IPS-NIHi11 (cell line): ENCODE results near the gene CHRNG.
"Not testable (repeated sequence)": the region's sequence is repeated elsewhere in the genome, so short reads cannot be mapped to it uniquely, and the experiment has no call there.

Experiments
- DNase-seq: peaks from one replicate; pipeline ENCODE4 v3.0.0; 2012; ENCODE audit warnings: mixed read lengths, low spot score

Gene CHRNG

DNA sequence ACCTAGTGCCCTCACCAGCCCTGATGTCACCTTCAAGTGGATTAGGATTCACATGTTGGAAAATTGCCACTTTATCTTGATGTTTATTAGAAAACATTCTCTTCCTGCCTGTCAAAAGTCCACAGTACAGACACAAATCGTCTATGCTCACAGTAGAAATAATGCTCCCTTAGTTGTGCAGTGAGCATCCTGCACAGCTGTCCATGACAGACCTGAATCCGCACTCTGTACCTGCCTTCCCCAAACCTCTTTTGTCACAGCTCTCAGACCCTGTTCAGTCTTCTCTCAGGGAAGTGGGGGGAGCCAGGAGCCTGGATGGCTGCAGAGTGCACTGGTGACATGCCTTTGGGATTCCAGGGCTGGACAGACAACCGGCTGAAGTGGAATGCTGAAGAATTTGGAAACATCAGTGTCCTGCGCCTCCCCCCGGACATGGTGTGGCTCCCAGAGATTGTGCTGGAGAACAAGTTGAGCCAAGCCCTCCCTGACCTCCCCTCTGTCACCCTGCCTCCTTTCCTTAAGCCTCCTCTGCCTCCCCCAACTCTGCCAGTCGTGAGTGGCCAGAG is 11.5 kb upstream of the CHRNG start:
- DNase-seq, result no peak

GRCh38 chr2:232528746-232529460 is 10.6 kb upstream of the CHRNG start:
- DNase-seq, result no peak

- no peak for DNase-seq
Measured at GRCh38 chr2:232529806-232530547, 9.5 kb upstream of the CHRNG start.

DNA sequence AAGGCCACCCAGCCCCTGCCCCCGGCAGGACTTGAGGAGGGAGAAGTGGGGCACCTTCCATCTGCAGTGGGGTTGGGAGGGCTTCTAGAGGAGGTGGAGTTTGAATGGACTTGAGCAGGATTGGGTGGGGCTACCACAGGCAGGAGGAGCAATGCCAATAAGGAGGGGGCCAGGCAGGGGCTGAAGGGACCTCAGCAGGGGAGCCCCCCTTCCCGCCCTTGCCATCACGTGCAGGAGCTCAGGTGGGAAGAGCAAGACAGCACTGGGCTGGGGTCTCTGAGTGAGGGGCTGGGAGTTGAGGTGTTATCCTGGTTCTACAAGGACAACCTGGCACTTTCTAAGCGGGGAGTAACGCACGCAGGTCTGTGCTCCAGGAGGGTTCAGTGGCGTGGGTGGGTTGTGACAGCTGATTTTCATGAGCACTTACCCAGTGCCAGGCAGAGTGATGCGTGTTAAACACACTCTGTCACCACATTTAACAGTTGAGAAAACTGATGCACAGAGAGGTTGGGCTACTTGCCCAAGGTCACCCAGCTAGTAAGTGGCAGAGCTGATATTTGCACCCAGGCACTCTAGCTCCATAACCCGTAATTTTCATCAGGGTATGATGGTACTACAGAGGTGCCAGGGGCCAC is 8.7 kb upstream of the CHRNG start:
- DNase-seq, result no peak

- DNase-seq, result no peak
Measured at GRCh38 chr2:232532419-232532818, 7.1 kb upstream of the CHRNG start.

DNA sequence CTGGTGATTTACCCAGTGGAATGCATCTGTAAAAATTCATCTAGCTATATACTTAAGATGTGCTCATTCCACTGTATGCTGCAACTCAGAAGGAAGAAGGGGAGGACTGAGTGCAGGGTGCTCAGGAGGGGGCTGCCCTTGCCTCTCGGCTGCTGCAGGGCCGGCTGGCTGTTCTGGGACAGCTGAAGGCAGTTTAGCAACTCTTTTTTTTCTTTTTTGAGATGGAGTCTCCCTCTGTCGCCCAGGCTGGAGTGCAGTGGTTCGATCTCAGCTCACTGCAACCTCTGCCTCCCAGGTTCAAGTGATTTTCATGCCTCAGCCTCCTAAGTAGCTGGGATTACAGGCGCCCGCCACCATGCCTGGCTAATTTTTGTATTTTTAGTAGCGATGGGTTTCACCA is 6.7 kb upstream of the CHRNG start:
- DNase-seq, result not testable (repeated sequence)

- no peak for DNase-seq
Measured at GRCh38 chr2:232533944-232534710, 5.4 kb upstream of the CHRNG start.

GRCh38 chr2:232534940-232535651 is 4.4 kb upstream of the CHRNG start:
- DNase-seq, result no peak

DNA sequence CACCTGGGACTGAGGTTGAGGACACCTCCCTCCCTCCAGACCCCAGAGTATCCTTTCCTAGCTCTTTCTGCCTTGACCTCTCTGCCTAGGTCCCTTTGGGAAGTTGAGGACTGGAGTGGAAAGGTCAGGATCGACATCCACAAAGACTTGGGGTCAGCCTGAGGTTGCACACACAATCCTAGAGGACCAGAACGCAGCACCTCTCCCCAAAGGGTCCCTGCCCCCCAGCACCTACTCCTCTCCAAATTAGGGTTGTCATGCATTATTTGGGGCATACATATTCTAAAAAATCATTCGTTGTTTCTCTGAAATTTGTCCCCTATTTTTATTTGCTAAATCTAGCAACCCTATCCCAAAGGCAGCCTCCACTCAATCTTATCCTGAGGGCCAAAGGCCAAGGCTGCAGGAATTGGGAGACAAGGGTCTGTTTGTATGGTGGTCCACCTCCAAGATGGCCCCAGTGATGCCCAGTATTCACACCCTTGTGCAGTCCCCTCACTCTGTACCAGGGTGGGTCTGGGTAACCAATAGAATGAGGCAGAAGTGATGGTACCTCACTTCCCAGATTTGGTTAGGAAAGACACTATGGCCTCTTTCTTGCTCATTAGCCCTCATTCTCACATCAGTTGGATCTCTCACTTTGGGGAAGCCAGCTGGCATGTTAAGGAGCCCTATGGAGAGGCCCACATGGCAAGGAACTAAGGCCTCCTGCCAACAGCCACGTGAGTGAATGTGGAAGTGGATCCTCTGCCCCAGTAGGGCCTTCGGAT is 3.5 kb upstream of the CHRNG start:
- no peak for DNase-seq

DNA sequence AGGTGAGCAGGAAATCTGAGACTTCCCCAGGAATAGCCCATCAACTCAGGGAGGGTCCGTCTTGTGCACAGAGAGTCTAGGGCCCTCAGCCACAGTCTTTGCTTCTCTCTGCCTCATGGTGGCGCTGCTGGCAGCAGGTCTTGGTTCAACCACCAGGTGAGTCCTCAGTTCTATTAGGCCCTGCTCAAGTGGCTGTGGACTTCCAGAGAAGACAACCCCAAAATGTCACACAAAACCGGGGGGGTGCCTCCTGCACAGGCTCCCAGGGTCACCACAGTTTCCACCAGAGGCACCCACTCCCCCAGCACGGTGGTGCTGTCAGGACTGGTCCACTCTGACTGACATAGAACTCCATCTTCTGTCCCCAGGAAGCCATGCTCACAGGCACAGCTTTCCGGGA is 2.4 kb upstream of the CHRNG start:
- peak; percentile 81 for DNase-seq

DNA sequence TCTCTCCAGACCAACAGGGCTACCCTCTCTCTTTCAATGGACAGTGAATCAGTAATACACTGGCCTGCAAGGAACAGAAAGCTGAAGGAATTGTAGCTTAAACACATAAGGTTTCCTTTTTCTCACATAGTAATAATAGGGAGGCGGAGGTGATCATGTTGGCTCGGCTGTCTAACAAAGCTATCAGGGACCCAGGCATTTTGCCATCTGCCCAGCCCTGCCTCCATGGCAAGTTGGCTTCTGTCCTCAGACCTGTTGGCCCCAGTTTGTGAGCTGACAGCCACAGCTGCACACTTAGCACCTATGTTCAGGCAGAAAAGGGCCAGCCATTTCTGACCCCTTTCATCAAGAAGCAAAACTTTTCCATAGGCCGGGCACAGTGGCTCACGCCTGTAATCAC is 2.0 kb upstream of the CHRNG start:
- no peak for DNase-seq

DNA sequence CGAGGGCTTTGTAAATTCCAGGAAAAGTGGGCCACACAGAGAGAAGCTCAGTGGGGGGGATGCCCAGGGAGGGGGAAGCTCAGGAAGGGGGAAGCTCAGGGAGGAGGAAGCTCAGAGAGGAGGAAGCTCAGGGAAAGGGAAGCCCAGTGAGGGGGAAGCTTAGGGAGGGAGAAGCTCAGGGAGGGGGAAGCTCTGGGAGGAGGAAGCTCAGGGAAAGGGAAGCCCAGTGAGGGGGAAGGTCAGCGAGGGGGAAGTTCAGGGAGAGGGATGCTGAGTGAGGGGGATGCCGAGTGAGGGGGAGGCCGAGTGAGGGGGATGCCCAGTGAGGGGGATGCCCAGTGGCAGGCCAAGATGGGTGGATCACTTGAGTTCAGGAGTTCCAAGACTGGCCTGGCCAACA is 821 bp upstream of the CHRNG start:
- no peak for DNase-seq

DNA sequence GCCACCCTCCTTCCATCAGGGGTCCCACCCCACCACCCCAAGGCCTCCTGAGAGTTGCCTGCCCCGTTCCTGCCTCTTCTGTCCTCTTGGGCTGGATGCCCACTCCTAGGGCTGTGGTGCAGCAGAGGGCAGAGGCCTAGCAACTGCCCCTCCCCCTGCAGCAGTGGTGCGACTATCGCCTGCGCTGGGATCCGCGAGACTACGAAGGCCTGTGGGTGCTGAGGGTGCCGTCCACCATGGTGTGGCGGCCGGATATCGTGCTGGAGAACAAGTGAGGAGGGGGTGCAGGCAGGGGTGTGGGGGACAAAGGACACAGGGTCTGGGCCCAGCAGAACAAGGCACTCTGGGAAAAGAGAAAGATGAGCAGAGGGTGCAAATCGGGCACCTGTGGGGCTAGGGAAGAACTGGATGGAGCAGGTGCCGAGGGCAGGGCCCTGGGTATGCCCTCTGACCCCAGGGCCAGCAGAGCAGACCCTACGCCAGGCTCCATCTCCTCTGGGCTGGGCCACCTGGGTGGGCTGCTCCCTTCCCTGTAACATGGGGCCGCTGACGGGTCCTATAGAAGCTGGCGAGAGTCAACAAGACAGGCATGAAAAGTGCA is 1.0 kb downstream of the CHRNG start:
- no peak for DNase-seq

GRCh38 chr2:232541195-232541960 is 1.9 kb downstream of the CHRNG start:
- no peak for DNase-seq

DNA sequence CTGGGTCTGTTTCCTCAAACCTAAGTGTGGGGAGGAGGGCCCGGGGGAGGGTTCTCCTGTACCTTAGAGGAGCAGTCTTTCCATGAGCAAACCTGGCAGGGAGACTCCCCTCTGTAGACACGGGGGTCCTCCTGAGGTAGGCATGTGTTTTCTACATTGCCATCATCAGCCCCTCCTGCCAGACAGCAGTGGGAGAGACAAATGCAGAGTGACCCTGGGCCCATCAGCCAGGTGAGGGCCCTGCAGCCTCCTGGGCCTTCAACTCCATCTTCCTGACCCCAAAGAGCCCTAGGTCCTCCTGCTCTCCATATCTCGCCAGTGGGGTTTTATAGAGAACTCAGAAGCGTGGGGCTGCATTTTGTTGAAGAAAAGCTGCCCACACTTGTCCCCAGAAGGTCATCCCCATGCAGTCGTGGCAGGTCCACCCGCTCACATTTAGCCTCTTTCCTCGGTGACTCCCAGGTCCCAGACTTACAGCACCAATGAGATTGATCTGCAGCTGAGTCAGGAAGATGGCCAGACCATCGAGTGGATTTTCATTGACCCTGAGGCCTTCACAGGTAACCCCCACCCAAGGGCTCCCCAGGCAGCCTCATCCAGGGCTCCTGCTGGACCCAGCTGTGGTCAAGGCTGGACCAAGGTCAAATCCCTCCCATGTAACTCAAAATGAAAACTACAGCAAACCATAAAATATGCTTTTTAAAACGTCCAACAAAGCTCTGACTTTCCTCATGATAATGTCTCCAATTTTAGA is 2.6 kb downstream of the CHRNG start:
- DNase-seq, result no peak

DNA sequence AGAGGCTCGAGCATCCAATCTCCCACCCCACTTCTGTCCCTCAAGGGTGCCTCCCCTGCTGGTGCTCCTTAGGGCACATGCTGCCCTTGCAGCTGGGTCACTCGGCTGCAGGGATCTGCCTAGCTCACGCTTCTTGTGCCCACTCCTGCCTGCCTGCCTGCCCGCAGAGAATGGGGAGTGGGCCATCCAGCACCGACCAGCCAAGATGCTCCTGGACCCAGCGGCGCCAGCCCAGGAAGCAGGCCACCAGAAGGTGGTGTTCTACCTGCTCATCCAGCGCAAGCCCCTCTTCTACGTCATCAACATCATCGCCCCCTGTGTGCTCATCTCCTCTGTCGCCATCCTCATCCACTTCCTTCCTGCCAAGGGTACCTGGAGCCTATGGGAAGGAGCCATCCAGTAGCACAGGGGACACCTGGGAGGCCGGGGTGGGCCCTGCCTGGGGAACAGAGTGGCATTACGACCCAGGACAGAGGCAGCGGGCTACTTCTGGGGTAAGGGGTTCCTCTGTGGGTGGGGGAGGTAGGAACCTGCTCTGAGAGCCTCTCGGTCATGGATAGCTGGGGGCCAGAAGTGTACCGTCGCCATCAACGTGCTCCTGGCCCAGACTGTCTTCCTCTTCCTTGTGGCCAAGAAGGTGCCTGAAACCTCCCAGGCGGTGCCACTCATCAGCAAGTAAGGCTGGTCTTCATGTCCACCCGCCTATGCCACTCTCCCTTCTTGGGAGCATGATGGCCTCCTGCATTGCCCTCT is 3.4 kb downstream of the CHRNG start:
- DNase-seq, result no peak

DNA sequence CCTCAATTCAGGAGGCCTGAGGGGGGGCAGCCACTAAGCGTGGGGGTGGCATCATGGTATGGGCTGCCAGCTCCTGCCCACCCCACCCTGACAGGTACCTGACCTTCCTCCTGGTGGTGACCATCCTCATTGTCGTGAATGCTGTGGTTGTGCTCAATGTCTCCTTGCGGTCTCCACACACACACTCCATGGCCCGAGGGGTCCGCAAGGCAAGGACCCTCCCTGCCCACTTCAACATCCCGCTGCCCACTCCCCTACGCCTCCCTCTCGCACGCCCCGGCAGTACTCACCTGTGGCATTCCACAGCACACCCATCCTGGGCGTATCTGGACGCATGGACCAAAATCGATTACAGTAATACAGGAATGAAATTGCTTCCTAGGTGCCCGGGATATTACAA is 4.0 kb downstream of the CHRNG start:
- no peak for DNase-seq
